Stomach smooth muscle (tissue), 2 donors: Measurements from ENCODE around the gene UIMC1.

Experiments used
- H3K27ac ChIP-seq: one replicate; pipeline ENCODE4 v1.7.0; 2013; ENCODE audit warnings: mild to moderate bottlenecking, low read length, inconsistent platforms
- H3K27me3 ChIP-seq, 2 donors: one replicate each; pipeline ENCODE4 v1.7.0; 2013; ENCODE audit warnings: low read length in 2 of 2; ENCODE audit not compliant: insufficient read depth in 2 of 2, control insufficient read depth in 1 of 2
- H3K36me3 ChIP-seq, 2 donors: one replicate each; pipeline ENCODE4 v1.7.0; 2013; ENCODE audit warnings: low read length in 2 of 2; ENCODE audit not compliant: control insufficient read depth in 2 of 2, insufficient read depth in 2 of 2
- H3K4me1 ChIP-seq: one replicate; pipeline ENCODE4 v1.7.0; 2013; ENCODE audit warnings: low read length; ENCODE audit not compliant: control insufficient read depth, insufficient read depth
- H3K4me3 ChIP-seq, 2 donors: one replicate each; pipeline ENCODE4 v1.7.0; 2013; ENCODE audit warnings: low read length in 2 of 2
- H3K9ac ChIP-seq, 2 donors: one replicate each; pipeline ENCODE4 v1.7.0; 2013; ENCODE audit warnings: low read length in 2 of 2, mild to moderate bottlenecking in 1 of 2
- H3K9me3 ChIP-seq, 2 donors: one replicate each; pipeline ENCODE4 v1.7.0; 2013; ENCODE audit warnings: low read length in 2 of 2; ENCODE audit not compliant: control insufficient read depth in 2 of 2
- donor health status: healthy.
- donor health status: Pancreatic carcinoma.

Gene UIMC1

GRCh38 chr5:176861276-176861675, 145.3 kb downstream of the UIMC1 start:
- Histone ChIP-seq H3K4me1 (no peaks in the 10 kb centered on the region), H3K27ac (no peak overlapping the region), H3K36me3 (no peaks in the 10 kb centered on the region), H3K9me3 (no peaks in the 10 kb centered on the region), H3K4me3 (no peak overlapping the region), H3K9ac (no peak overlapping the region), H3K27me3 (peaks cover 29 to 43% of the 10 kb centered on the region in 2 donors)

GRCh38 chr5:176860381-176860780, 146.2 kb downstream of the UIMC1 start:
- H3K36me3 ChIP-seq: no peaks in the 10 kb centered on the region
- H3K9ac ChIP-seq: no peak overlapping the region
- H3K27me3 ChIP-seq: peaks cover 21 to 42% of the 10 kb centered on the region in 2 donors
- H3K4me3 ChIP-seq: no peak overlapping the region
- no peaks in the 10 kb centered on the region for H3K4me1 ChIP-seq
- no peaks in the 10 kb centered on the region for H3K9me3 ChIP-seq
- no peak overlapping the region for H3K27ac ChIP-seq

GRCh38 chr5:176859916-176860315, 146.7 kb downstream of the UIMC1 start:
- Histone ChIP-seq H3K36me3 (no peaks in the 10 kb centered on the region), H3K9ac (no peak overlapping the region), H3K4me1 (no peaks in the 10 kb centered on the region), H3K9me3 (no peaks in the 10 kb centered on the region), H3K27ac (no peak overlapping the region), H3K27me3 (peaks cover 21 to 42% of the 10 kb centered on the region in 2 donors), H3K4me3 (no peak overlapping the region)

- Histone ChIP-seq H3K9me3 (no peaks in the 10 kb centered on the region), H3K36me3 (no peaks in the 10 kb centered on the region), H3K9ac (no peak overlapping the region), H3K4me1 (no peaks in the 10 kb centered on the region), H3K27me3 (peaks cover 19 to 32% of the 10 kb centered on the region in 2 donors), H3K27ac (no peak overlapping the region), H3K4me3 (no peak overlapping the region)
These were observed 148.7 kb downstream of the UIMC1 start for GRCh38 chr5:176857894-176858273.

- Histone ChIP-seq H3K4me1 (no peaks in the 10 kb centered on the region), H3K27ac (no peak overlapping the region), H3K36me3 (no peaks in the 10 kb centered on the region), H3K4me3 (no peak overlapping the region), H3K9ac (no peak overlapping the region), H3K9me3 (no peaks in the 10 kb centered on the region), H3K27me3 (peaks cover 15 to 27% of the 10 kb centered on the region in 2 donors)
These were observed 149.2 kb downstream of the UIMC1 start for GRCh38 chr5:176857216-176857893.

- H3K27me3 ChIP-seq: peaks cover 11 to 23% of the 10 kb centered on the region in 2 donors
- H3K9me3 ChIP-seq: no peaks in the 10 kb centered on the region
- H3K4me3 ChIP-seq: no peak overlapping the region
- H3K9ac ChIP-seq: no peak overlapping the region
- H3K4me1 ChIP-seq: no peaks in the 10 kb centered on the region
- no peaks in the 10 kb centered on the region for H3K36me3 ChIP-seq
- no peak overlapping the region for H3K27ac ChIP-seq
These were observed 149.8 kb downstream of the UIMC1 start for GRCh38 chr5:176856746-176857145.

- Histone ChIP-seq H3K27me3 (peaks cover 5 to 22% of the 10 kb centered on the region in 2 donors), H3K36me3 (no peaks in the 10 kb centered on the region), H3K27ac (no peak overlapping the region), H3K4me3 (no peak overlapping the region), H3K9me3 (no peaks in the 10 kb centered on the region), H3K9ac (no peak overlapping the region), H3K4me1 (no peaks in the 10 kb centered on the region)
These were observed 151.0 kb downstream of the UIMC1 start for GRCh38 chr5:176855598-176855997.
